Panc1 (cell line): Measurements from ENCODE around the gene CES2.

Experiments
- REST ChIP-seq, 2 experiments: IDR thresholded peaks; 2 replicates each; pipeline ENCODE4 v1.6.1; 2011 to 2012; ENCODE audit warnings: low read depth in 2 of 2, control low read depth in 1 of 2, low read length in 1 of 2, mild to moderate bottlenecking in 1 of 2, moderate library complexity in 1 of 2; ENCODE audit not compliant: insufficient read depth in 1 of 2
- TF ChIP-seq, protein P1 (sequence below): fragments of 450-650 bp; IDR thresholded peaks from 2 replicates; pipeline ENCODE4 v1.5.1; 2017; ENCODE audit warnings: mild to moderate bottlenecking

GRCh38 chr16:66948837-66949225 is 13.5 kb downstream of the CES2 start:
- TF ChIP-seq, protein P1, sequence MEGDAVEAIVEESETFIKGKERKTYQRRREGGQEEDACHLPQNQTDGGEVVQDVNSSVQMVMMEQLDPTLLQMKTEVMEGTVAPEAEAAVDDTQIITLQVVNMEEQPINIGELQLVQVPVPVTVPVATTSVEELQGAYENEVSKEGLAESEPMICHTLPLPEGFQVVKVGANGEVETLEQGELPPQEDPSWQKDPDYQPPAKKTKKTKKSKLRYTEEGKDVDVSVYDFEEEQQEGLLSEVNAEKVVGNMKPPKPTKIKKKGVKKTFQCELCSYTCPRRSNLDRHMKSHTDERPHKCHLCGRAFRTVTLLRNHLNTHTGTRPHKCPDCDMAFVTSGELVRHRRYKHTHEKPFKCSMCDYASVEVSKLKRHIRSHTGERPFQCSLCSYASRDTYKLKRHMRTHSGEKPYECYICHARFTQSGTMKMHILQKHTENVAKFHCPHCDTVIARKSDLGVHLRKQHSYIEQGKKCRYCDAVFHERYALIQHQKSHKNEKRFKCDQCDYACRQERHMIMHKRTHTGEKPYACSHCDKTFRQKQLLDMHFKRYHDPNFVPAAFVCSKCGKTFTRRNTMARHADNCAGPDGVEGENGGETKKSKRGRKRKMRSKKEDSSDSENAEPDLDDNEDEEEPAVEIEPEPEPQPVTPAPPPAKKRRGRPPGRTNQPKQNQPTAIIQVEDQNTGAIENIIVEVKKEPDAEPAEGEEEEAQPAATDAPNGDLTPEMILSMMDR, result no peak
- no peak for TF ChIP-seq REST (IDR thresholded peaks at IDR 0.05; ENCODE audit: insufficient read depth in 1 of 2, low read depth in 2 of 2, low read length in 1 of 2)
